GM21526 (cell line): ENCODE measurements around the gene SPATA16.
"Not testable (repeated sequence)": the region's sequence is repeated elsewhere in the genome, so short reads cannot be mapped to it uniquely, and the experiment has no call there.

Experiments
- ATAC-seq: cut with Tn5 transposase; IDR thresholded peaks from one replicate; pipeline ENCODE4 v1.9.1; 2021; ENCODE audit warnings: moderate library complexity; ENCODE audit not compliant: unreplicated experiment, low FRiP score

The SPATA16 gene

GRCh38 chr3:172903642-172904320, 237.3 kb downstream of the SPATA16 start:
- no peak for ATAC-seq

DNA sequence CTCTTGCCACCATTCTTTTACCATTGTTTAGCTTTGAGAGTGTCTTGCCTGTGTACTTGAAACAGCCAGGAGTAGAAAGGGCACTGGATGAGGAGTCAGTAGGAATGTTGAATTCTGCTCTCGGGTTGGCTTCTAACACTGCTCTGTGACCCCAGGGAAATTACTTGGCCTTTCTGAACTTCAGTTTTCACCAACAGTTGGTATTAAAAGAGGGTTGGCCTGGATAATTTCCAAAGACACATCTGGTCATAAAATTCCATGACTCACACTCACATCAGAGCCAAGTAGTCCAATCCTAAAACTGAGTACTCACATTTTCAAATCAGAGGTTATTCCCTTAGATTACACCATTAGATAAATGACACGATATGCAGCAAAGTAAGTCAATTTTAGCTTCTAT, 248.9 kb downstream of the SPATA16 start:
- ATAC-seq, result no peak

GRCh38 chr3:172885704-172886103, 255.3 kb downstream of the SPATA16 start:
- no peak for ATAC-seq

DNA sequence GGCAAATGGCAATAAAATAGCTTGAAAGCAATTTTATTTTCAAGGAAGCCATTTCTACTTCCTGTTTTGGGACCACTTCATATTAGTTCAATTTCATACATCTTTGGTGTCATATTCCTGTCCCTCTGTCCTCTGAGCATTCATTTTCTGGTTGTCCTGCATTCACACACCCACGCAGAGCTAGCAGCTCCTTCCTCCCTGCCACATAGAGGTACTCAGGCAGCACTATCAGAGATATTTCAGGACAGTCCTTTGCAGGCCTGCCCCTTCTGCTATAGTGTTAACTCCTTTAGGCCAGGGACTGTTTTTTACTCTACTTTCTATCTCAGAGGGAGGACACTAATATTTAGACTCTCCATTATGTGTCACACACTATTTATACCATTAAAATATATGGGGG, 258.5 kb downstream of the SPATA16 start:
- ATAC-seq, result no peak

- ATAC-seq, result not testable (repeated sequence)
These were observed 261.7 kb downstream of the SPATA16 start for GRCh38 chr3:172879381-172879780.

DNA sequence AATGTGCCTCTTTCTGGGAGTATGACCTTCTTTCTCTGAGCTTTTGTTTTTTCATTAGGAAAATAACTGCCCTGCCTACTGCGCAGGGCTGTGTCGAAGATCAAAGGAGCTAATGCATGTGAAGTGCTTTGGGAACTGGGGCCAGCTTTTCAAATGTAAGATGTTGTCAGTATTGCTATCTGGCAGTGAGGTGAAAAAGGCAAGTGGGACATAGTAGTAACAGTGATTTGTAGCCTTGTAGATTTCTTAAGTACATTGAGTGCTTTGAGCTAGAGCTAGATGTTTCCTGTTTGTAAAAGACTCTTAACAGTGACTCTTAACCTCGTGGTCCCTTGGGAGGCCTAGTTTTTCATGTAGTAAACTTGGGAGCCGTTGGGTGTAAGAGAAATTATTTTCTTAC, 264.0 kb downstream of the SPATA16 start:
- no peak for ATAC-seq

- no peak for ATAC-seq
These were observed 264.7 kb downstream of the SPATA16 start for GRCh38 chr3:172876297-172876696.

- no peak for ATAC-seq
These were observed 266.0 kb downstream of the SPATA16 start for GRCh38 chr3:172875039-172875438.

GRCh38 chr3:172869784-172870518, 271.1 kb downstream of the SPATA16 start:
- no peak for ATAC-seq

DNA sequence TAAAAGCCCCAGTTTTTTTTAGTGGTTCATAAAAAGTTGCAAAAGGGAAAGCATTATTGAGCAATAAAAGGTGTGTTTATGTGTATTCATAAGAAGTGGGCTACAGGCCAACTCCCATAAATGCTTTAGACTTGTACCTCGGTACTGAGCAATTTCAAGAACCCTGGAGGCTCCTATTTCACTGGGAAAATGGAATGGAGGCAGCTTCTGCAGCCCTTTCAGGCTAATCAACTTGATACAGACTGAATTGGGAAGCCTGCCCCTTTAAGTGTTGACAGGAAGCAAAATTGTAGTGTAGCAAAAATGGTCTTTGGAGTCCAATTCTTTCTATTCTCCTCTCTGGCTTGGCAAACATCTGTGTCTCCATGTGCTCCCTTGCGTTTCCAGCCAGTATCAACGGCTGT, 271.7 kb downstream of the SPATA16 start:
- ATAC-seq, result no peak

- ATAC-seq, result no peak
These were observed 272.3 kb downstream of the SPATA16 start for GRCh38 chr3:172868582-172869200.

- not testable (repeated sequence) for ATAC-seq
These were observed 274.2 kb downstream of the SPATA16 start for GRCh38 chr3:172866726-172867350.

DNA sequence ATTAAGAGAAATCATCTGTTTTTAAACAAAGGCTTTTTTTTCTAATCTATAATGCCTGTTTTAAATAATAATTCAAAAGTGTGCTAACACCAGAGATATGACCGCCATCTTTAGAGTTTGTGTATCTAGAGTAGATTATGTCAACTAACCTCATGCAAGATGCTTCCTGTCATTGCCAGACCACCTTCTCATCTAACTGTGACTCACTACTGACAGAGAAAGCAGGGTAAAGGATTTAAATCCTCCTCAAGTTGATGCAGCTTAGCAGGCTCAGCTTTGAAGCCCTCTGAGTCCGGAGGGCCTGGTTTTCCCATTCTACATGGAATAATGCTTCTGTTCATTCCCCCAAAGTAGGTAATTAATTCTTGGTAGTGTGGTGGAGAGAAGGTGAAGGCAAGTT, 282.0 kb downstream of the SPATA16 start:
- no peak for ATAC-seq

DNA sequence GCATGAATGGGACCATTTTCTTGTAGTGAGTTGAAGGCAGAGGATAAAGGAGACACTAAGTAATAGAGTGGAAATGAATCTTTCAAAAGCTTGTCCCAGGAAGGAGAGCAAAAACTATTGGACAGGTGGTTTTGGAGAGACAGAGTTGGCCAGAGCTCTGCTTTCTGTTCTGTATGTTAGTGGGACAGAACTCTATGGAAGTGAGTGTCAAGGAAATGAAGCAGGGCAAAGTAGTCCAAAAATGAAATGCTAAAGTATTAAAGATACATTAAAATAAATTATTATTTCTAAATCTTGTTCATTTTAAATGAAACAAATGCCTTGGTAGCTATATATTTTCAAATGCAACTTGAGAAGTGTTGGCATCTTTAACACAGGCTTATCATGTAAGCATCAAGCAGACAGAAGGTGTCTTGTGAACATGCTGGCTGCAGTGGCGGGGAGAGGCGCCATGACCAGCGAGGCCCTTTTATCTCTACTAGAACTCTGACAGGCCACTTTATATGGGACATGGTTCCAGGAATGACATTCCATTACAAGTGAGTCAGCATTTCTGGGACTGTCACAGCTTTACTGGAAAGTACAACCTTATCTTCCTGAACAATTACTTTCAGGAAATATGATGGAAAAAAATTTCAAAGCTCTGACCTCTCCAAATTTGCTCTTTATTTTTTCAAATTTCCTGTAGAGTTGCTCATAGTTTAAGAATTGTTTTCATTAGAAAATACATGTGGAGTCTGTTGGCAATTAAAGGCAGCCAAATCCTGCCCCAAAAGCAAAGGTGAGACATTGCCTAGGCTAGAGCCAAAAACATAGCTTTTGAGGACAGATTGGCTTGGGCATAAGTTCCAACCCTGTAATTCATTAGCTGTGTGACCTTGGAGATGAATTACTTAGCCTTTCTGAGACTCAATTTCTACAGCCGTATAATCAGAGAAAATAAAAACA, 284.0 kb downstream of the SPATA16 start:
- ATAC-seq, result no peak

- ATAC-seq, result no peak
These were observed 286.0 kb downstream of the SPATA16 start for GRCh38 chr3:172855037-172855436.

GRCh38 chr3:172853921-172854666, 286.9 kb downstream of the SPATA16 start:
- ATAC-seq, result no peak

DNA sequence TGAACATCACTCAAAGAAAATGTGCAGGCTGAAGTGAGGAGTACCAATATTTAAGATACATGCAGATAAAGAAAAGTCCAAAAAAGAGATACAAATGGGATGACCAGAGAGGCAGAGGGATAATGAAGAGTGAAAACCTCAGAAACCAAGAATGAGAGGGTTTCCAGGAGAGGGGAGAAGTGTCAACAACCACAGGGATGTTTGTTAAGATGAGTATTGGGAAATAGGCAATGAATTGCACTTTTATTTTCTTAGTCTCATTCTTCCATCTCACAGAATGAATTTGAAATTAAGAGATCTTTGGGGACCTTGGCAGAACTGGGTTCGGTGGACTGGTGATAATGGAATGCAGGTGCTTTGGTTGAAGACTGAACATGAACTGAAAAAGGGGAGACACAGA, 288.0 kb downstream of the SPATA16 start:
- ATAC-seq, result no peak

GRCh38 chr3:172848910-172849309, 292.1 kb downstream of the SPATA16 start:
- no peak for ATAC-seq

GRCh38 chr3:172847292-172847691, 293.7 kb downstream of the SPATA16 start:
- ATAC-seq, result no peak
